GM21381 (cell line): ENCODE results near the gene ANKFN1.

Experiments used
- ATAC-seq: cut with Tn5 transposase; IDR thresholded peaks from one replicate; pipeline ENCODE4 v1.9.1; 2021; ENCODE audit warnings: mild to moderate bottlenecking, moderate library complexity; ENCODE audit not compliant: unreplicated experiment

Gene ANKFN1

DNA sequence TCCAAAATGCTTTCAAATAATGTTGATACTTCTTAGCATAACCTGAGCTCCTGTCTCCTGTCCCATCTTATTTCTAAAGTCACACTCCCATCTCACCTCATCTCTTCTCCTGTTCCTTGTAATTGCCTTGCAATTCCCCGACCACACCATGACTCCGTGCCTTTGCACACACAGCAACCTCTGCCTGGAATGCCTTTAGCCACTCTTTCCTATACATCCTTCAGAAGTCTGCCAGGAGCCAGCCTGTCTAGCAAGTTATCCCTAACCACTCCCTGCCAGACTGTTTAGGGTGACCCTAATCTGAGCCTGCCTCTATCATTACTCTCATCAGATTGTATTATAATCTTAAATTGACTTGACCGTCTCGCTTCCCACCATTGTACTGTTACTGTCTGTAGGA lies 272.2 kb downstream of the ANKFN1 start:
- ATAC-seq, result no peak

DNA sequence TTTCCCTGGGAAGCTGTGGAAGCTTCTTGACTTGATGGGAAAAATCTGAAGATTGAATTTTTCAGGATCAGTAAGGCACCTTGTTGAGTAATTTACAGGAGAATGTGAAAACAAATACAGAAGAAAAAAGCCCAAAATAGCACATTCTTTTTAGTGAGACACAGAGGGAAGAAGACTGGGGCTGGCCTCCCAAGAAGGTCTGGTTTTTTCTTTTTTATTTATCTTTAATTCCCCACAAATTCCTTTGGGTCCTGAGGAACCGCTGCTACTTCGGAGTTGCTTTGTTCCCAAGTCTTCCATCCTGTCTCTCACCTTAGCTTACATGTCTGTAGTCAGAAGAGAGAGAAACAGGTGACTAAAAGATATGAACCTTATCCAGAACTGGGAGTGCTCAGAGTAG lies 273.6 kb downstream of the ANKFN1 start:
- no peak for ATAC-seq

GRCh38 chr17:56431736-56432135 lies 278.5 kb downstream of the ANKFN1 start:
- ATAC-seq, result no peak

- no peak for ATAC-seq
These were observed 279.2 kb downstream of the ANKFN1 start for GRCh38 chr17:56432443-56432842.

GRCh38 chr17:56434610-56435009 lies 281.3 kb downstream of the ANKFN1 start:
- ATAC-seq, result no peak

DNA sequence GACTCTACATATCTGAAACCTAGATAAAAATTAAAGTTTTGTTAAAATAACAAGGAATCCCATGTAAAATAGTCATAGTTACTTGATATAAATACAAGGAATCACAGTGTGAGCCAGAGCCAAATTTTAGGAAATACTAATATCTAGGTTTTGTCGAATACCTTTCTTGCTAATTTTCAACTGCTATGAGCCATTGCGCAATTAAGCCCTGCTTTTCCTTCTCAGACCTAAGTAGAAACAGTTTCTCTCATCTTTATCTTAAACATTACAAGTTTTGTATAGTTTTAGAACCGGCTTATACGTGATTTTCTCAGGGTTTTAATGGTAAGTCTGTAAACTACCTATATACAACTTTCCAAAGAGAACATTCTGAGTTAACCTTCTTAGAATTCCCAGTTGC lies 282.9 kb downstream of the ANKFN1 start:
- no peak for ATAC-seq

- ATAC-seq, result no peak
These were observed 287.1 kb downstream of the ANKFN1 start for GRCh38 chr17:56440419-56440818.

DNA sequence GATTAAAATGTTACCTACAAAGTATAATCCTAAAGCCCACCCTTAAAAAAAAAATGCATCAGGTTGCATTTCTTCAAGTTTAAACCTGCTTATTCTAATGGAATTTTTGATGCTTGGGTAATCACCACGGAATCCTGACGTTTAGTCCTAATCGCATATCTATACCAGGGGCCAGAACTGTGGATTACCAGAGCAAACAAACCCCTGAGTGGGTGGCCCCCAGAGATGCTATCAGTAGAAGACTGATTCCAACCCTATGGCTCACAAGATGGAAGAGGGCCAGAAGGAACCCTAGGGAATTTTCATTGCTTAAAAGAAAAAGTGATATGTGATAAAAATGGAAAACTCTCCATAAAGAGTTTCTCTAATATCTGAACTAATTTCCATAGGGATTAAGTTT lies 288.0 kb downstream of the ANKFN1 start:
- no peak for ATAC-seq

DNA sequence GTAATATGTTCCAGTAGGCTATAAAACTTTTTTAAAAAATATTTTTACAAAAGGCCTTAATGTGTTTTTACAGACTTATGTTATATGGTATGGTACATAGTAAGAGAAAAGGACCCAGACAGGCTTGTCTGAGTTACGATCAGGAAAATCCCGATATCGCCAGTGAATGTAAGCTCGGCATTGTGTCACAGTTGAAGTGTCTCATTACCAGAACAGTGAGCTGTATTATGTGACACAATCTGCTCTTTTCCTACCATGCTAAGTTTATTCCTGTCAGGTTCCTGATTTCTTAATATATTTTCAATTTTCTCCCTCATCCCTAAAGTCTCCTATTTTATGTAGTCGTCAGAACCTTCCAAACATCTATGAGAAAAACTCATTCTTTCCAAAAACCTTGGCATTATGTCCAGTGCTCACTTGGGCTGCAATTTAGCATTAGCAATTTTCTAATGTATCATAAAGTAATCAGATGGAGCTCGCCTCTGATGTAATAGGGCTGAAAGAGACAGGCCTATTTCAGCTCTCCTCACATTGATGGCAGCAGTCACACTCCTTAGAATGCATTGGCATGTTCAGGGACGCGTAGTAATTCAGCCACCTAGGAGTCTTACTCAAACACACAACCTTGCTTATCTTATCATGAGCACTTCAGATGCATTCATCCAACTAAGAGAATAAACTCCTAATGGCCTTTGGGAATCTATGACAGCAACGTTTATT lies 292.6 kb downstream of the ANKFN1 start:
- no peak for ATAC-seq

DNA sequence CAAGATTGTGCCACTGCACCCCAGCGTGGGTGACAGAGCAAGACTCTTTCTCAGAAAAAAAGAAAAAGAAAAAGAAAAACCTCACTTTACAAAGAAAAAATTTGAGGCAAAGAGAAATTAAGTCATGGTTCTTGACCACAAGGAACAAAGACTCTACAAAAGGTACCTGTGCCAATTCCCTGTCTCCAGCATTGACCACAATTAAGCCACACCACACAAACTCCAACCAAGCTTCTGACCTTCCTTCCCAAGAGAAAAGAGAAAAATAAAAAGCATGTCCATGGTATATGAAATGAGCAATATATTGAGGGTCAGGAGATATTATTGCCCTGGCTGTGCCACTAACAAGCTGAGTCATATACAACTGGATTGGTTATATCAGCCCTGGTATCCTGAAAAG lies 293.9 kb downstream of the ANKFN1 start:
- no peak for ATAC-seq

DNA sequence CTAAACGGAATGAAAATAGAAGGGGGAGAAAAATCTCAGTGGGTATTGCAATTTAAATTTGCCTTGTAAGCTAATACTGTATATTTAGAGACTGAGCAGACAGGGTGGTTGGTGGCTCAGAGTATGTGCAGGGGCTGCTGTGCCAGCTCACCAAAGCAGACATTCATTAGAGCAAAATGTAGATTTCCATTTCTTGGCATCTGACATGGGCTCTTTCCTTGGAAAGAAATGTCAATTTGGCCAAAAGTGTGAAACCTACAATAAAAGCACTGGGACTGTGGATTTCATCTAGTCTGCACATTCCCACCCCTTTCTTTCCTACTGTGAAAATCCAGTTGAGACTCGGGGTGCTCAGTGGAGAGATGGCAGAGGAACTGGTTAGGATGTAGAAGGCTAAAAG lies 295.1 kb downstream of the ANKFN1 start:
- ATAC-seq, result no peak

GRCh38 chr17:56449176-56449575 lies 295.9 kb downstream of the ANKFN1 start:
- ATAC-seq, result no peak

DNA sequence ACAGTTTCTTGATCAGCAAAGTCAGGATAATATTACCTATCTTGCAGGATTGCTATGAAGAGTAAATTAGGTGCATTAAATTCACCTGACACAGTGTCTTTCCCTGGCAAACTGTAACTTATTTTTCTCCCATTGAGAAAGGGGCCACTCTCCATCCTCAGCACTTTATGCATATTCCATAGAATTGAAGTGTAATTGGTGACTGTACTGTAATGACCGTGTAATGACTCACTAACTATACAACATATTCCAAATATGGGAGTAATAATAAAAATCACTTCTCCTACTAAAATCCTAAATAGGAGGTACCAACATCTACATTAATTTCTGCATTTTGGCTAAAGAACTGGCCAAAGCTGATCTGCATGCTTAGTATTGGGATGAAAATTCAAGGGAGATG lies 298.4 kb downstream of the ANKFN1 start:
- ATAC-seq, result no peak

DNA sequence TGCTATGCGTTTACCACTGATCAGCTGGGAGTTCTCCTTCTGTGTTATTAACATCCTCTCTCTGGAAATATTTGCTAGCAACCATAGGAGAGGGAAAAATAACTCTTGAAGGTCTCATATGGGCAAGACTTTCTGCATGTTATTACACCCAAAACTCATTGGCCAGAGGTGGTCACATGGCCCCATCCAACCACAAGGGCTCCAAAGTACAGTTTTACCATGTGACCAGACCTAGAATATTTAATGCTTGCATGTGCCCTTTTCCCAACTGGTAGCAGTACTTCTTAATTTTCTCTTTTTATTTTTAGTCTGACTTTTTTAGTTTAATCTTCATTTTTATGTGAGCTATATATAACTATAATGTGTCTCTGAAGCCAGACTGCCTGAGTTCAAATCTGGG lies 299.2 kb downstream of the ANKFN1 start:
- ATAC-seq, result no peak

GRCh38 chr17:56457501-56457900 lies 304.2 kb downstream of the ANKFN1 start:
- ATAC-seq, result no peak

GRCh38 chr17:56465886-56466285 lies 312.6 kb downstream of the ANKFN1 start:
- ATAC-seq, result no peak

DNA sequence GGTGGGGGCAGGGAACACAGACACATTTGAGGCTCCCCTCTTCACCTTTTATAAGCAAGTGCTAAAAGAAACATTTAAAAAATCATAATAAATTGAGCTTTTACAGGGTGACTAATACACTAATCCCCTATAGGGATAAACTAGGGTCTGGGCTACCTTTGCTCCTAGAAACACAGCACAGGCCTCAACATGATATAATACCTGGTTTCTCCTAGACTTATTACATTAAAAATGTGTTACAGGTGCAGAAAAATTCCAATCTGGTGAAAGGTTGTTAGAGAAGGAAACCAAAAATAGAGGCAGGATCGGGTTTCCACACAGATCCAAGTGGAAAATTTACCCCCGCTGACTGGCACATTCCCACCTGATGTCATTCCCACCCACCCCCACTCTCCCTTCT lies 315.6 kb downstream of the ANKFN1 start:
- ATAC-seq, result no peak

- no peak for ATAC-seq
These were observed 318.4 kb downstream of the ANKFN1 start for GRCh38 chr17:56471696-56472095.

- no peak for ATAC-seq
These were observed 321.8 kb downstream of the ANKFN1 start for GRCh38 chr17:56475116-56475515.

DNA sequence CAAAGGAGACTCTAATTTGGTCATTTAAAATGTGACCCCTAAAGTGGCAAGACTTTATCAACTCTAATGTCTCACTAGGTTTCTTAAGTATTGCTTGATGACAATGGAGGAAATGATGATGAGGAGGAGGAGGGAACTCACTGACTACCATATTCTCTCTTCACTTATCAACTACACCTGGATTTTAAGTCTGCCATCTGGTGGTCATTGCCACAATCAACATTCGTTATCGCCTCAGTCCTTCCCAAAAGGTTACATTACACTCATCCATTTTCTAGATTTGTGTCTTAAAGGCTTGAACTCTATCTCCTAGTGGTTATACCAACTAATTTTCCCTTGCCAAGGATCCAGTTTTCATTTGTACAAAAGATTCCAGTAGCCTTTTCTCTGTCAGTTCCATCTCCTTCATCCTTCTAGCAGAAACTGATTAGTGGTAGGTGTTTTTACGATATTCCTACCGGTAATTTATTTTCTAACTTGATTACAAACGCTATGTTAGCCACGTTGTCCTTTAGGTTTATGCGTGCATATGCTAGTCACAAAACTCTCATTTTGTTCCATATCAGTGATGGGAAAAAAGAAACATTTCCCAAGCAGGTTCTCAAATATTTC lies 325.7 kb downstream of the ANKFN1 start:
- no peak for ATAC-seq

- ATAC-seq, result no peak
These were observed 327.2 kb downstream of the ANKFN1 start for GRCh38 chr17:56480501-56480900.

- ATAC-seq, result no peak
These were observed 328.4 kb downstream of the ANKFN1 start for GRCh38 chr17:56481659-56482058.

- no peak for ATAC-seq
These were observed 329.0 kb downstream of the ANKFN1 start for GRCh38 chr17:56482229-56482628.
